CD4-positive, alpha-beta memory T cell (primary cell): ENCODE data around the gene INSM1. TPM values are rescaled to one million over a fixed set of nuclear protein-coding genes. Genes with fewer than 3 reads are reported as not detected.
A peak's percentile ranks its signal among the peaks of the same experiment; 100 is the strongest.

ENCODE experiments used
- CTCF ChIA-PET: fragments of 350-600 bp; sonication (Branson Sonifier 250); formaldehyde crosslinking; loops from one replicate; lab custom pipeline; 2021; ENCODE audit warnings: inconsistent platforms; ENCODE audit not compliant: partially characterized antibody; lab: Charles Lee
- POLR2A ChIA-PET: fragments of 350-600 bp; sonication (Branson Sonifier 250); formaldehyde crosslinking; loops from one replicate; lab custom pipeline; 2021; ENCODE audit not compliant: partially characterized antibody; lab: Charles Lee
- DNase-seq, 5 donors: peaks; one replicate each; pipeline versions ENCODE4 v3.0.0 to v3.0.0-alpha.2; 2020 to 2022; ENCODE audit warnings: mixed read lengths in 1 of 5
- H3K27ac ChIP-seq: one replicate; pipeline ENCODE4 v1.7.0; 2013; ENCODE audit warnings: low read depth, low read length
- H3K27me3 ChIP-seq: 2 replicates; pipeline ENCODE4 v1.7.0; 2013; ENCODE audit warnings: mild to moderate bottlenecking, low read length, moderate library complexity; ENCODE audit not compliant: insufficient read depth
- H3K36me3 ChIP-seq: 2 replicates; pipeline ENCODE4 v1.7.0; 2013; ENCODE audit warnings: mild to moderate bottlenecking, low read length, moderate library complexity; ENCODE audit not compliant: insufficient read depth
- H3K4me1 ChIP-seq: 2 replicates; pipeline ENCODE4 v1.7.0; 2013; ENCODE audit warnings: mild to moderate bottlenecking, low read length, moderate library complexity; ENCODE audit not compliant: insufficient read depth
- H3K4me3 ChIP-seq, 2 donors: one replicate each; pipeline ENCODE4 v1.7.0; 2013; ENCODE audit warnings: low read length in 2 of 2, mild to moderate bottlenecking in 1 of 2
- H3K9me3 ChIP-seq, 2 donors: one replicate each; pipeline ENCODE4 v1.7.0; 2013; ENCODE audit warnings: low read length in 2 of 2, control low read depth in 1 of 2; ENCODE audit not compliant: control insufficient read depth in 1 of 2
- H3K27ac Mint-ChIP-seq, 7 donors: one replicate each; pipeline ENCODE4 v1.8.0; 2020 to 2021; ENCODE audit warnings: mixed read lengths in 7 of 7, mild to moderate bottlenecking in 6 of 7, inconsistent platforms in 3 of 7, moderate library complexity in 3 of 7
- H3K27me3 Mint-ChIP-seq, 2 donors: one replicate each; pipeline ENCODE4 v1.8.0; 2020 to 2021; ENCODE audit warnings: mixed read lengths in 2 of 2
- H3K36me3 Mint-ChIP-seq, 2 donors: one replicate each; pipeline ENCODE4 v1.8.0; 2020 to 2021; ENCODE audit warnings: mixed read lengths in 2 of 2, inconsistent platforms in 1 of 2, mild to moderate bottlenecking in 1 of 2
- H3K4me1 Mint-ChIP-seq, 4 donors: one replicate each; pipeline ENCODE4 v1.8.0; 2020 to 2021; ENCODE audit warnings: mixed read lengths in 4 of 4, mild to moderate bottlenecking in 1 of 4
- H3K4me3 Mint-ChIP-seq, 8 donors: one replicate each; pipeline ENCODE4 v1.8.0; 2020 to 2021; ENCODE audit warnings: mixed read lengths in 8 of 8, mild to moderate bottlenecking in 7 of 8, moderate library complexity in 6 of 8, inconsistent platforms in 3 of 8
- H3K9me3 Mint-ChIP-seq, 8 donors: one replicate each; pipeline ENCODE4 v1.8.0; 2020 to 2021; ENCODE audit warnings: mixed read lengths in 8 of 8, mild to moderate bottlenecking in 5 of 8, inconsistent platforms in 3 of 8, moderate library complexity in 1 of 8
- intact Hi-C: fragments of 100-400 bp; cut with micrococcal nuclease; formaldehyde crosslinking; loops from one replicate; pipeline ENCODE4 v1.15.1; 2023
- polyA plus RNA-seq, 2 donors: library from polyadenylated mRNA; unstranded; fragments of 300-500 nt; fragmentation: Illumina TruSeq; gene quantifications; one replicate each; pipeline ENCODE4 v1.2.3, GENCODE V29; 2021
- total RNA-seq, 2 experiments: library from RNA; stranded (reverse); gene quantifications; one replicate each; pipeline ENCODE4 v1.2.3, GENCODE V29; 2021

The INSM1 gene
- total and polyA plus RNA-seq, 4 experiments from 2014 or later, result not detected

- H3K4me1 ChIP-seq, result no peaks in the 10 kb centered on the region
- Mint-ChIP-seq H3K4me3 (peak overlapping the region in 3 of 8 donors; percentile 50 to 57 (median 55)), H3K4me1 (peaks cover 5 to 29% (median 9%) of the 10 kb centered on the region in 4 donors), H3K36me3 (no peaks in the 10 kb centered on the region), H3K27me3 (peaks cover 42 to 44% of the 10 kb centered on the region in 2 donors), H3K27ac (no peak overlapping the region), H3K9me3 (peaks cover 0 to 2% (median 0%) of the 10 kb centered on the region in 8 donors)
- H3K9me3 ChIP-seq, result no peaks in the 10 kb centered on the region
- DNase-seq, result no peak
- intact Hi-C loops, result no loop called here
- no peaks in the 10 kb centered on the region for H3K36me3 ChIP-seq
- CTCF ChIA-PET, result no interaction called here
- H3K4me3 ChIP-seq, result no peak overlapping the region
- POLR2A ChIA-PET, result no interaction called here
- no peak overlapping the region for H3K27ac ChIP-seq
- H3K27me3 ChIP-seq, result no peaks in the 10 kb centered on the region
These were observed 1.4 kb upstream of the INSM1 start for GRCh38 chr20:20366551-20366875.

- peak overlapping the region in 1 of 8 donors; percentile 13 for H3K4me3 Mint-ChIP-seq
- peaks cover 5 to 29% (median 9%) of the 10 kb centered on the region in 4 donors for H3K4me1 Mint-ChIP-seq
- H3K4me3 ChIP-seq, result no peak overlapping the region
These were observed 879 bp upstream of the INSM1 start for GRCh38 chr20:20366876-20367574.

GRCh38 chr20:20368418-20369249 lies 730 bp downstream of the INSM1 start:
- Histone ChIP-seq H3K4me3 (no peak overlapping the region), H3K36me3 (no peaks in the 10 kb centered on the region), H3K27ac (no peak overlapping the region), H3K4me1 (no peaks in the 10 kb centered on the region), H3K27me3 (no peaks in the 10 kb centered on the region), H3K9me3 (no peaks in the 10 kb centered on the region)
- no peaks in the 10 kb centered on the region for H3K36me3 Mint-ChIP-seq
- peaks cover 4 to 29% (median 8%) of the 10 kb centered on the region in 4 donors for H3K4me1 Mint-ChIP-seq
- ChIA-PET CTCF (no interaction called here), POLR2A (no interaction called here)
- H3K27me3 Mint-ChIP-seq, result peaks cover 37 to 39% of the 10 kb centered on the region in 2 donors
- intact Hi-C loops, result no loop called here
- H3K27ac Mint-ChIP-seq, result no peak overlapping the region
- peaks cover 0 to 2% (median 0%) of the 10 kb centered on the region in 8 donors for H3K9me3 Mint-ChIP-seq
- DNase-seq, result no peak
- H3K4me3 Mint-ChIP-seq, result no peak overlapping the region

More at GRCh38 chr20:20366876-20367574, 879 bp upstream of the INSM1 start:
- Histone ChIP-seq H3K27me3 (no peaks in the 10 kb centered on the region), H3K9me3 (no peaks in the 10 kb centered on the region), H3K27ac (no peak overlapping the region), H3K36me3 (no peaks in the 10 kb centered on the region), H3K4me1 (no peaks in the 10 kb centered on the region)
- ChIA-PET CTCF (no interaction called here), POLR2A (no interaction called here)
- H3K9me3 Mint-ChIP-seq, result peaks cover 0 to 2% (median 0%) of the 10 kb centered on the region in 8 donors
- intact Hi-C loops, result no loop called here
- no peak overlapping the region for H3K27ac Mint-ChIP-seq
- no peaks in the 10 kb centered on the region for H3K36me3 Mint-ChIP-seq
- peaks cover 41 to 46% of the 10 kb centered on the region in 2 donors for H3K27me3 Mint-ChIP-seq
- DNase-seq, result no peak

- peaks cover 40 to 44% of the 10 kb centered on the region in 2 donors for H3K27me3 Mint-ChIP-seq
- H3K36me3 ChIP-seq, result no peaks in the 10 kb centered on the region
- no peaks in the 10 kb centered on the region for H3K9me3 ChIP-seq
- H3K27me3 ChIP-seq, result no peaks in the 10 kb centered on the region
- no peak overlapping the region for H3K27ac ChIP-seq
- no peak overlapping the region for H3K27ac Mint-ChIP-seq
- no peak for DNase-seq
- peaks cover 0 to 2% (median 0%) of the 10 kb centered on the region in 8 donors for H3K9me3 Mint-ChIP-seq
- H3K4me1 Mint-ChIP-seq, result peaks cover 4 to 23% (median 8%) of the 10 kb centered on the region in 4 donors
- CTCF ChIA-PET, result no interaction called here
- H3K4me1 ChIP-seq, result no peaks in the 10 kb centered on the region
- intact Hi-C loops, result no loop called here
- peak overlapping the region in 7 of 8 donors; percentile 49 to 78 (median 70) for H3K4me3 Mint-ChIP-seq
- H3K36me3 Mint-ChIP-seq, result no peaks in the 10 kb centered on the region
- H3K4me3 ChIP-seq, result no peak overlapping the region
- POLR2A ChIA-PET, result no interaction called here
These were observed 1.6 kb downstream of the INSM1 start for GRCh38 chr20:20369250-20370093.

GRCh38 chr20:20370094-20370575 lies 2.2 kb downstream of the INSM1 start:
- ChIA-PET POLR2A (no interaction called here), CTCF (no interaction called here)
- no peak for DNase-seq

GRCh38 chr20:20371083-20371482 lies 3.2 kb downstream of the INSM1 start:
- intact Hi-C loops, result no loop called here
- POLR2A ChIA-PET, result no interaction called here
- Mint-ChIP-seq H3K4me1 (peaks cover 4 to 13% (median 6%) of the 10 kb centered on the region in 4 donors), H3K36me3 (no peaks in the 10 kb centered on the region), H3K27ac (no peak overlapping the region), H3K27me3 (peaks cover 37 to 45% of the 10 kb centered on the region in 2 donors), H3K9me3 (peaks cover 0 to 2% (median 0%) of the 10 kb centered on the region in 8 donors), H3K4me3 (peak overlapping the region in 1 of 8 donors; percentile 39)
- Histone ChIP-seq H3K4me1 (no peaks in the 10 kb centered on the region), H3K27ac (no peak overlapping the region), H3K27me3 (no peaks in the 10 kb centered on the region), H3K36me3 (no peaks in the 10 kb centered on the region), H3K9me3 (no peaks in the 10 kb centered on the region), H3K4me3 (no peak overlapping the region)
- no peak for DNase-seq
- CTCF ChIA-PET, result no interaction called here

More at GRCh38 chr20:20370094-20370575, 2.2 kb downstream of the INSM1 start:
- Histone ChIP-seq H3K27me3 (no peaks in the 10 kb centered on the region), H3K36me3 (no peaks in the 10 kb centered on the region), H3K4me1 (no peaks in the 10 kb centered on the region), H3K9me3 (no peaks in the 10 kb centered on the region), H3K27ac (no peak overlapping the region), H3K4me3 (no peak overlapping the region)
- Mint-ChIP-seq H3K36me3 (no peaks in the 10 kb centered on the region), H3K4me3 (peak overlapping the region in 7 of 8 donors; percentile 49 to 78 (median 70)), H3K4me1 (peaks cover 4 to 19% (median 8%) of the 10 kb centered on the region in 4 donors), H3K9me3 (peaks cover 0 to 2% (median 0%) of the 10 kb centered on the region in 8 donors), H3K27ac (no peak overlapping the region), H3K27me3 (peaks cover 38 to 46% of the 10 kb centered on the region in 2 donors)
- intact Hi-C loops, result no loop called here
